HG03175 (cell line): ENCODE measurements around the gene IL4R.

Experiments used
- ATAC-seq: cut with Tn5 transposase; IDR thresholded peaks from one replicate; pipeline ENCODE4 v1.9.1; 2021; ENCODE audit warnings: mild to moderate bottlenecking, moderate library complexity; ENCODE audit not compliant: unreplicated experiment

The IL4R gene

DNA sequence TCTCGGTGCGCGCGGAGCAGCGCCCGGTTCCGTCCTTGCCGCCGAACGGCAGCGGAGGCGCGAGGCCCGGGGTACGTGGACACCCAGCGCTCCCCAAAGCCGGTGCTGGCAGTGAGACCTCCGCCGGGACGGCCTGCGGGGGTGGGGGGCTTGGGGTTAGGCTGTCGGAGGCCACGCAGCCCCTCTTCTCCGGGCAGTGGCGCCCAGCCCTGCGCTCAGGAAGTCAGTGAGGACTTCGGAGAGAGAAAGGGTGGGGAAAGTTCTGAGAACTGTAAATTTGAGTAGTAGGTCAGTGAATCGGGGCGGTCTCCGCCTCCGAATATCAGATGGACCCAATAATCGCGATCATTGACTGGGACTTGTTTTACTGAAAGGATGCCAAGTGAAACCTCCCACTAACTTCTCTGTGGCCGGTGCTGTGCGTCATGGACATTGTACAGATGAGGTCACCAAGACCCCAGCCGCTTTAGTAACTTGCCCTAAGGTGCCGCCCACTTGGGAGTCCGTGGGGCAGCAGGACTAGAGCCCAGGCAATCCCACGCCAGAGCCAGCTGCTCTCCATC lies 468 bp downstream of the IL4R start:
- peak; percentile 32 for ATAC-seq

DNA sequence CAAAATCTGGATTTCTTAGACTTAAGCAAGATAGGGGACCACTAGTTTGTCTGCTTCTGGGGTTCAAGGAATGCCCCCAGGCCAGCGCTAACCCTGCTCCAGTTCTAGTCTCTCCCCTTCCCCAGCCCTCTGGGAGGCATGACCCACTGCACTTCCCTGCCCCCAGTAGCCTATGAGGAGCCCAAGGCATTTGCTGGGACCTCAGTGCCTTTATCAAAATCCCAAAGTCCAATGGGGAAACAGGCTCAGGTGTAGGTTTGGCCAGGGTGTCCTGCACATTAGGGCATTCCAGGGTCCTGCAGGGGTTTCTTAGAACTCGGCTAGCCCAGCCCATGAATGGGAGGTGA lies 1.2 kb downstream of the IL4R start:
- ATAC-seq = no peak

DNA sequence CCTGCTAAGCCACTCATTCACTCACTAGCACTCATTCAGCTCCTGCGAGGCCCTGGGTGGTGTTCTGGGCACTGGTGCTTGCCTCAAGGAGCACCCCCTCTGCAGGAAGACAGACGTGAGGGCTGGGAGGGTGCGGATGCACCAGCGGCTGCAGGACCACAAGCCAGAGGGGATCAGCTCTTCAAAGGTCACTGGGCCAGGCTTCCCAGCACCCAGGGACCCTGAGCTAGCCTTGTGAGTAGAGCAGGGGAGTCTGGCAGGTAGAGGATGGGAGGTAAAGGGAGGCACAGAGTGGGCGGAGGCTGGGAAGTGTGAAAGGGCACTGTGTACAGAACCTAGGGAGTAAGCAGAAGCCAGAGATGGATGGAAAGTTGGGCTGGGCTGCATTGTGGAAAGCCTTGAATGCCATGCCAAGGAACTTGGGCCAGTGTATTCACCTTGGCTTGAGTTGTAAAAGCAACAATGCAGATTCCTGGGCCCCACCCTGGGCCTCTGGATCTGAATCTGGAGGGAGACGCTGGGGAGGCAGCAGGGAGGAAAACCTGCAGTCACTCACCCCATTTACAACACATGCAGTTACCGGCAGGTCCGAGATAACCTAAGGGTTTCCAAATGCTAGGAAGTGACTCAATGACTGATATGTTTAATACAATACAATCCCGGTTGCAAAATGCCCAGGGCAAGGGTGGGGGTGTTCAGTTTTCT lies 1.7 kb downstream of the IL4R start:
- ATAC-seq = no peak

DNA sequence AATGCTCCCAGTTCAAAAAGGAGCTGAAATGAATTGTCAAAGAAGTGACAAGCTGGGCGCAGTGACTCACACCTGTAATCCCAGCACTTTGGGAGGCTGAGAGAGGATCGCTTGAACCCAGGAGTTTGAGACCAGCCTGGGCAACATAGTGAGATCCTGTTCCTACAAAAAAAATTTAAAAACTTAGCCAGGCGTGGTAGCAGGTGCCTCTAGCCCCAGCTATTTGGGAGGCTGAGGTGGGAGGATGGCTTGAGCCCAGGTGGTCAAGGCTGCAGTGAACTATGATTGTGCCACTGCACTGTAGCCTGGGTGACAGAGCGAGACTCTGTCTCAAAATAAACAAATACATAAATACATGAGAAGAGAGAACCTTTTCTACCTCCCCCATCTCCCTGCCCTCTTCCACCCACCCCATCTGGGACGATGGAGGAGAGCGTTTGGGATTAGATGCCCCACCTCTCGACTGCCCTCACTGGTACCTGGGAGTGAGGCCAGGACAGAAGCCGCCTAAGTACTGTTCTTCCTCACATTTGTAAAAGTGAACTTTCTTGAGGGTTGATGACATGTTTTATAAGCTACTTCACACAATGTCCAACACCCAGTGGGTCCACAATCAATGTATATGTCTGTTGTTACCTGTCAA lies 2.4 kb downstream of the IL4R start:
- ATAC-seq = no peak

DNA sequence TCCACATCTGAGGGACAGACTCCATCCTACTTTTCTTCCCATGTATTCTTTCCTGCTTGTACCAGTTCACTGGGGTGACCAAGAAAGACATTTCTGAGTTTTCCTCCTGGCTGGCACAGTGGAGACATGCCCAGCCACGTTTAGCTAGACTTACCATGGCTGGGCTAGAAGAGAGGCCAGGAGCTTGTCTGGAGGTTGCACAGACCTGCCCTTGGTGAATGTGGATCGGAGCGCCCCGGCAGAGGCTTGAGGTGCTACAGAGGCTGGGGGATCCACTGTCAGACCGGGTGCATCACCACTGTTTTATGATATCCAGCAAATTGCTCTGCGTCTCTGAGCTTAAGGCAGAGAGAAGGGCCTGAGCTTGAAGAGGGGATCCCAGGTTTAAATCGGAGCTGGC lies 3.5 kb downstream of the IL4R start:
- ATAC-seq = no peak

DNA sequence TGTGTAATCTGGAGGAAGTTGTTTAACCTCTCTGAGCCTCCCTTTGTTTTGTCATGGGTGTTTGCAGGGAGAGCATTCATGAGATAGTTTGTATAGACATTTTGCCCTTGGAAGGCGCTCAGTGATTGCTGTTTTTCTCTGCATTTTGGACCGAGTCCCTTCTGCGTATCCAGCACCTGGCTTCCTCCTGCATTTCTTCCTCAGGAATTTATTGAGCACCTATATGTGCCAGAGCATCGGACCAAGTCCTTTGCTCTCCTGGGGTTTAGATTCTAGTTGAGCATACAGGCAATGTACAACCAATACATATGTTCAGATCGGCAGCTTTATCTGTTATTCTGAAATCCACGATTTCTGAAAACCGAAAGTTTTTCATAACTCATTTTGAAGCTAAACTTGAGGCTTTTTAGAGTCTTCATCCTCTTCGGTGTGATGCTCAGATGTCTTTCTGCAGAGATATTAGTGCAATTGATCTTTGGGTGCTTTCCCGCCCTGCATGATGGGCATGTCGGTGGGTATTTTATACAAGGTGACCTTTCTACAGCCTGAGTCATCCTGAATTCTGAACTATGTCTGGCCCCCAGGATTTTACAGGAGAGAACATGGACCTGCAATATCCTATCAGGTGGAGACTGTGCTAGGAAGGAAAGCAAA lies 4.1 kb downstream of the IL4R start:
- ATAC-seq = no peak

DNA sequence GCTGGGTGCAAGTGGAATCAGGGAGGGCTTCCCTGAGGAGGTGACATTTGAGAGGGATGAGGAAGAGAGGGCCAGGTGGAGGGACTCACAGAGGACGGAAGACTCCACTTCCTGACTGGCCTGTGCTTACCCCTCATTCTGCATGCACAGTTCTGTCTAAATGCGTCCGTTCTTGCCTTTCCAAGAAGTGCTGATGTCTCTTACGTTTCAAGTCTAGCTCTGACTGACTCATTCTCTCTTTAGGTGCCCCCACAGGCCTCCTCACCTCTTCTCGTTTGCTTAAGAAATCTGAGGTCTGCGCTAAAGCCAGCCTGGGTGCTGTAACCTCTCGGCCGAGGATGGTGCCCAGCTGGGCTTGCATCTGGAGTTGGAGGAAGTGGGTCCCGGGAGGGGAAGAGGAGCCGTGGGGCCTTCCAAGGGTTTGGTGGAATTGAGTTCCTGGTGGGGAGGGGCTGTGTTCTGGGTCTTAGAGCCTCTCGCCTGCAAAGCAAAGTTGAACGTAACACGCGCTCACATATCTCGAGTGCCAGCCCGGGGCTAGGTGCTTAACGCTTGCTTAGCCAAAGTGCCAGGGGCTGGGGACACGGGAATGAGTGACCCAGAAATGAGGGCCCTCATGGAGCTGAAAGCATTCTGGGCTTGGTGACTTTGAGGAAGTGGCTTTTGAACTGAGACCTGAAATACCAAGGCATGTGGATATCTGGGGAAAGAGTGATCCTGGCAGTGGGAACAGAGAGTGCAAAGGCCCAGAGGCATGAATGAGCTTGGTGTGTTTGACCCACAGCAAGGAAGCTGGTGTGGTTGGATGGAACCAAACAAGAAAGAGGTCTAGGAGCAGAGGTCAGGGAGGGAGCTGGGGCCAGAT lies 4.8 kb downstream of the IL4R start:
- no peak for ATAC-seq

DNA sequence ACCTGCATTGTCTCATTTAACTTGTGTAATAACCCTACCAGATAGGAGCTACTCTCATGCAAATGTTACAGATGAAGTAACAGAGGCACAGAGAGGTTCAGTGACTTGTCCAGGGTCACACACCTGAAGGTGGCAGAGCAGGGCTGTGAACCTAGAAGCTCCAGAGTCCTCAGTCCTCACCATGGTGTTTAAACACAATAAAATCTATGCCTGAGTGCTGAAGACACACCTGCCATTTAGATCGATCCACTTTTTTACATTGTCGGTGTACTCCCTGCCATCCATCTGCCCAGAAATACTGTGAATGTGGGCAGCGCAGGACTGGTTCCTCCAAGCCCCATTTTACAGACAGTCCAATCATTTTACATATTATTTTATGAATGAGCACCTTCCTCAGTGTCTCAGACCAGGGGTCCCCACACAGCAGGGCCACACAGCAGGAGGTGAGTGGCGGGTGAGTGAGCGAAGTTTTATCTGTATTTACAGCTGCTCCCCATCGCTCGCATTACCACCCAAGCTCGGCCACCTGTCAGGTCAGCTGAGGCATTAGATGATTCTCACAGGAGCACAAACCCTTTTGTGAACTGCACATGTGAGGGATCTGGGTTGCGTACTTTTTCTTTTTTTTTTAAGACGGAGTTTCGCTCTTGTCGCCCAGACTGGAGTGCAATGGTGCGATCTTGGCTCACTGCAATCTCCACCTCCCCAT lies 5.6 kb downstream of the IL4R start:
- no peak for ATAC-seq

DNA sequence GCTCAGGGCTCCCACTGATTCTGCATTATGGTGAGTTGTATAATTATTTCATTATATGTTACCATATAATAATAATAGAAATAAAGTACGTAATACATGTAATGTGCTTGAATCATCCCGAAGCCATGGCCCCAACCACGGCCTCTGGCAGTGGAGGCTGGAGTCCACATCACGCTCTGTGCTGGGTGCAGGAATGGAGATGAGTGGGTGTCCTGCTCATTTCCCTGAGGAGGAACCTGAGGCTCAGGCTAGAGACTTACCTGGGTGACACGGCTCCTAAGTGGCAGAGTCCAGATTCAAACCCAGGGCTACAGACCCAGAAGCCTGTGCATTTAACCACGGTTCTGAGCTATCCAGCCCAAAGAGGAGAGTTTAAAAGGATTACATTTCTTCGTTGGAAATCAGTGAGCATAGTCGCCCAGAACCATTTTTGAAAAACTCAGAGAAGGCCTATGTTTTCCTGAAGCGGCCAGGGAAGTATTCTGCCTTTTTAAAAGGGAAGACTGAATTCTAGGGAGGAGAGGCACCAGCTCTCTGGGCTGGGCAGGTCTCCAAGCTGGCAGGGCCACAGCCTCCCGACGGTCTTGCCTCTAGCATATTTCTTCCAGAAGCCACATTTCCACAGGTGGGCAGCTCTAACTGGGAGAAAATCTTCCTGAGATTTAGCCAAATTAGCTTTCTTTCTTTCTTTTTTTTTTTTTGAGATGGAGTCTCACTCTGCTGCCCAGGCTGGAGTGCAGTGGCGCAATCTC lies 6.7 kb downstream of the IL4R start:
- ATAC-seq = no peak

DNA sequence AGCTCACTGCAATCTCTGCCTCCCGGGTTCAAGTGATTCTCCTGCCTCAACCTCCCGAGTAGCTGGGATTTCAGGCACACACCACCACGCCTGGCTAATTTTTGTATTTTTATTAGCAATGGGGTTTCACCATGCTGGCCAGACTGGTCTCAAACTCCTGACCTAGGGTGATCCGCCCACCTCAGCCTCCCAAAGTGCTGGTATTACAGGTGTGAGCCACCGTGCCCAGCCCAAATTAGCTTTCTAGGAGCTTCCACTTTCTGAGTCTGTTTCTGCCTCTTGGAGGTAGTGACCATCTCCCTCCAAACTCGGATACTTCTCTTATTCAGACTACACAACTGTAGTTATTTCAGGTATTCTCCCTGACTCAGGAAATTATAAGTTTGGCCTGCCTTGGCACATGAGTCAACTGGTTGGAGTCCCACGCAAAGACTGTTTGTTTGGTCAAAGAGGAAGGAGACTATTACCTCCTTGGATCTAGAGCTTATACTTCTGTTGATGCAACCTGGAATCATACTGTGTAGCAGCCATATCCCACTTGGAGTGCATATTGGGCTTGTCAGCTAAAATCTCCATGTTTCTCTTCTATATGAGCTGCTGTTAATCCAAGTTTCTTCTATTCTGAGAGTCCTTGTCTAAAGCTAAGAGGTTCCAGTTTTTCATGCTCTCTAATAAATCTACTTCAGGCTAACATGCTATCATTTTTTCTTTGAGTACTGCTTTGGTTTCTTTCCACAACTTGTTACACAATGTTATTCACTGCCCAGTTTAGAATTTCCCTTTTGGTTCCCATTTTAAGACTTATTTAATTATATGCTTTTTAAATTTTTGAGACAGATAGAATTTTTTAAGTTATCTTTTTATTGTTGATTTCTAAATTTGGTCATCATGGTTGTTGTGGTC lies 7.5 kb downstream of the IL4R start:
- no peak for ATAC-seq

DNA sequence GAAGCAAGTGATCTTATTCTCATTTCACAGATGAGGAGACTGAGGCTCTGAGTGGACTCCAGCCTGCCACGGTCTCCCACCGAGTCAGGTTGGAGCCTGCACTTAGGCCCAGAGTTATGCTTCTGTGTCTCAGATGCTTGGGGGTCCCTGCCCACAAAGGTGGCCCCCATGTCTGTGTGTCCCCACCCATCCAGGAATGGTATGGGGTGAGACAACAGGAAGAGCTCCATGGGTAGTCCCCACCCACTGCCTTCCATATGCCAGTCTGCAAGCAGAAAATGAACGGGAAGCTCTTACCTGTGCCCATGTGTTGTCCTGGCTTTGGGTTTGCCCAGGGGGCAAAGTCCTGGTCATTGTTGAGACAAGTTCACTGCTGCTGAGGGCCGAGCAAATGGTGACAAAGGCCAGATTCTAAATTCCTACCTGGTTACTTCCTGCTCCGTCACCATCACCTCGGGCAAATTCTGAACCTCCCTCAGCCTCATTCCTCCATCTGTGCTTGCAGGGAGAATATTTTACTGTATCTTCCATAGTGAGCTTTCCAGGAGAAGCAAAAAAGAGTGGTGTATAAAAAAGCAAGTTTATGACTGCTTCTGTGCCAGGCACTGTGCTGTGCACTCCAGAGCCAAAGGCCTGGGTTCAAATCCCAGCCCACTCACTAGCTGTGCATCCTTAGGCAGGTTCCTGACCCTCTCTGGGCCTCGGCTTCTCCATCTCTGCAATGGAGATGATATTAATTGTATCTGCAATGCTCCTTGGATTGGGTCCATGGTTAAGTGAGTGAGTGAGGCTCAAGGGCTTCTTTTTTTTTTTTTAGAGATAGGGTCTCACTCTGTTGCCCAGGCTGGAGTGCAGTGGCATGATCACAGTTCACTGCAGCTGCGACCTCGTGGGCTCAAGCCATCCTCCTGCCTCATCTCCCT lies 9.3 kb downstream of the IL4R start:
- ATAC-seq = no peak

DNA sequence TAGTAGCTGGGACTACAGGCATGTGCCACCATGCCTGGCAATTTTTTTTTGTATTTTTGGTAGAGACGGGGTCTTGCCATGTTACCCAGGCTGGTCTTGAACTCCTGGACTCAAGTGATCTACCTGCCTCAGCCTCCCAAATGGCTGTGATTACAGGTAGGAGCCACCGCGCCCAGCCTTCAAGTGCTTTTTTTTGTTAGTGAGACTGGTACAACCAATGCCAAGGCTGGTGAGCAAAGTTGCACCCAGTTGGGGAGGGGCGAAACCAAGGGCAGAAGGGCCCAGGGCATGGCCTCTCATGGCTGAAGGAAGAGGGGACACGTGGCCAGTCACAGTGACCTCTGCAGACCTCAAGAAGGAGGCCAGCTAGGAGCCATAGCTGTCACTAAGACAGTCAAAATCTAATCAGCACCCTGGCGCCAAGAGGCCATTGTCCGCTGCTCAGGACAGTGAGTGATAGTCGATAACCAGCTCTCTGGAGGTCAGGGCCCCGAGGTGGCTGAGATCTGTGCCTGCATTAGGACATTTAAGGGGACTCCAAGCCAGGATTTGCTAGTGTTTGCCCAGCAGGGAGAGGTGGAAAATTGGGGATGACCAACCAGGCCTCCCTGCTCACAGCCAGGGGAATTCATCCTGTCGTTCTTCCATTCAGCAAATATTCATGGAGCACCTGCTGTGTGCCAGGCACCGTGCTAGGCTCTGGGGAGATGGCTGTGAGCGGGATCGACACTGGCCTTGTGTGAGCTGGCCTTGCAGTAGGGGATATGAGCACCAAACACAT lies 10.2 kb downstream of the IL4R start:
- no peak for ATAC-seq

DNA sequence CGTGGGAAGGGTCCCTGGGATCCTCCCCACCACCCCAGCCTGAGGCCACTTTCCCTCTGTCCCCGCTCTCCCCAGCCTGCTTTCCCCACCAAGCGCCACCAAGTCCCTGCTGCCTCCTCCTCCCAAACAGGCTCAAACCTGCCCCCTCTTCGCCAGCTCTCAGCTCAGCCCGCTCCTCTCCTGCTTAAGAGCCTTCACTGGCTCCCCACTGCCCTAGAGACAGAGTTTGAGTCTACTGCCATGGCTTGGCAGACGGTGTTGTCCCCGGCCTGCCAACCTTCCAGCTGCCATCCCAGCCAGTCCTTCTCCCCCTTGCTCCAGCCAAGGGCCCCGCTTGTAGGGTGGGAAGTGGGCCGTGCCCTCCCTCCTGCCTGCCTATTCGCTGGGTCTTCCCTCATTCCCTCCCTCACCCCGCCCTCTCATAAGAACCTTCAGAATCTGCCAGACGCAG lies 11.1 kb downstream of the IL4R start:
- no peak for ATAC-seq

DNA sequence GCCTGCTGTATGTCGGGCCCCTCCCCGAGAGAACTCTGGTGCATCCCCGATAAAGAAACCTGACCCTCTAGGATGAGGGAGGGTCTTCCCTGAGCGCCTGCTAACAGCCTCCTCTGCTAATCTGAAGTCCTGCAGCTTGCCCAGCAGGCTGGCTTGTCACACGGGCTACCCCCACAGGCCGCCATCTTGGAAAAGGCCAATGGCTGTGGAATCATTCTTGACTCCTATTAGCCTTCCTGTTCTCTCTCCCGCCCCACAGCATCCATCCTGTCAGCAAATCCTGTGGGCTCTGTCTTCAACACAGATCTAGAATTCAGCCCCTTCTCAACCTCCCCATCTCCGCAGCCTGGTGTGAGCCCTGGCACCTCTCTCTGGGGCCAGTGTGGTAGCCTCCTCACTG lies 12.0 kb downstream of the IL4R start:
- no peak for ATAC-seq

DNA sequence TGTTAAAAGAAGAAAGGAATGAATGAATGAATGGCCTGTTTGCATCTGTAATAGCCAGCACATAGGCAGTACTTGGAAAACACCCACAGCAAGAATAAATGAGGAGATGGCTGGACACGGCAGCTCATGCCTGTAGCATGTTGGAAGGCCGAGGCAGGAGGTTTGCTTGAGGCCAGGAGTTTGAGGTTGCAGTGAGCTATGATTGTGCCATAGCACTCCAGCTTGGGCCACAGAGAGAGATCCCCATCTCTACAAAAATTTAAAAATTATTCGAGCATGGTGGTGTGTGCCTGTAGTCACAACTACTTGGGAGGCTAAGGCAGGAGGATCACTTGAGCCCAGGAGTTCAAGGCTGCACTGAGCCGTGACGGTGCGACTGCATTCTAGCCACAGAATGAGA lies 12.5 kb downstream of the IL4R start:
- ATAC-seq = no peak

DNA sequence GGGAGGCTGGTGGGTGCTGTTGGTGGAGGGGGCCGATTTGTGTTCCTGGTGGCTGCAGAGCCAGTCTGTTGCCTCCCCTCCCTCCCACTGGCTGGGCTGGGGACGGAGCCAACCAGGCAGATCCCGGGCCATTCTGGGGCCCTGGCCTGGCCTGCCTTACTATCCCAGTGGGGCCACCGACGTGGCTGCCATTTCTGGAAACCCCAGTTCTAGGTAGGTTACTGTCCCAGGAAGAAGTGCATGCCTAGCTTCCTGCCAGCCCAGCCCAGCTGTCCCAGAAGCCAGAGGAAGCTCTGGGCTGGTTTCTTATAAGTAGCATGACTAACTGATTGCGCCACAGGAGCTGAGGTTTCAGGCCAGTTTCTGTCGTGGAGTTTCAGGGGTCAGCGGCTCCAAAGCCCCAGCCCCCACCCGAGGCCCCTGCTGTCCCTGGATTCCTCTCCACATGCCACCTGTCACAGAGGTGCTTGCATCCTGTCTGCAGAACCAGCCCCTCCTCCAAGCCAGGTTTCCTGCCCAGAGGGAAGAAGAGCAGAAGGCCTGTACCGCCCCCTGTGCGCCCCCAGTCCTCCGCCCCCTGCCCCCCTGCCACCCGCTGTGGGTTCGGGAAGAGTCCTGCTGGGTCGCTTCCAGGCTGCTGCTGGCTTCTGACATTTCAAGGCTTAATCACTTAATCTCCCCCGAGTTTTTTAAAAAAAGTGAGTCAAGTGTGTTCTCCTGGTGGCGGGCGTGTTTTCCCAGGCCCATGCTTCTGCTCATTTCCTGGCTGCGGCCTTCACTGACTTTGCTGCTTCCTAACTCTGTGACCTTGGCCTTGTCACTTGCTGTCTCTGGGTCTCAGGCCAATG lies 13.2 kb downstream of the IL4R start:
- ATAC-seq = no peak
